ENCODE data around the gene DNASE1L2. TPM values are rescaled to one million over a fixed set of nuclear protein-coding genes. Genes with fewer than 3 reads are reported as not detected.

Gene DNASE1L2
- total RNA-seq, 1 donor from 2014 or later: 2.1 TPM

DNA sequence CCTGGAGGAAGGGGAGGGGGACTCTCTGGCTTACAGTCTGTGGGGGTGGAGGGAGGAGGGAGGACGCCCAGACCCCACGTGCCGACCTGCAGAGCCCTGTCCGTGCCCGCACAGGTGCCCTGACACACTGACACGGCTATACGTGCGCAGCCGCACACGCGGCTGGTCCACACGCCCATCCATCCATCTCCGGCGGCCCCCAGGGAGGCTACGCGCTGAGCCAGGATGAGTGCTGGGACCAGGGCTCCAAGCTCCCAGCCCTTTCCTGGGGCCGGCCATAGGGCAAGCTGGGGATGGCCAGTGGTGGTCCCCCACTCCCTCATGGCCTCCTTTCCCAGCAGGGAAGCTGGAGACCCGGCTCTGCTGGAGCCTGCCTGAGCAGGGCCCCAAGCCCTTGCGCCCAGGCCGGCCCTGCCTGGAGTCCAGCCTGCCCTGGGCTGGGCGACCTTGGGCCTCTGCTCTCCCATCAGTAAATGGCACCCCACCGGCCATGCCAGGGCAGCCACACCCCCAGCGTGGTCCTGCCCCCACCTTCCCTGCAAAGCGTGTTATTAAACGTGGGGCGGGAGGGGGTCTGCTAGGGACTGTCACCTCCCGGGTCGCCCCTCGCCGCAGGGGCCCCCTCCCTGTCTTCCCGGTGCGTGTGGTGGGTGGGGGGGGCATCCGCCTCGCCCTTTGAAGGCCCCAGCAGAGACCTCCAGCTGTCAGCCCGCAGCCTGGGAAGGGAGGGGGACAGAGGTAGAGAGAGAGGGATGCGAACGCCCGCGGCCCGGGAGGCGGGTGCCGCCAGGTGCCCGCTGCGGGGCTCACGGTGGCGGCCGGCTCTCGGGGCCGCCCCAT, 40.7 kb upstream of the DNASE1L2 start:
- Mint-ChIP-seq H3K4me1 (ENCODE audit: low read depth) (peaks cover 3% of the 10 kb centered on the region), H3K36me3 (ENCODE audit: insufficient read depth) (no peaks in the 10 kb centered on the region), H3K4me3 (ENCODE audit: low read depth) (peak overlapping the region; percentile 63), H3K27ac (no peak overlapping the region), H3K9me3 (ENCODE audit: low read depth) (no peaks in the 10 kb centered on the region), H3K27me3 (peaks cover 32% of the 10 kb centered on the region)
- DNase-seq (ENCODE audit: low spot score, unreplicated experiment): no peak
- no peak for TF ChIP-seq CTCF (IDR thresholded peaks at IDR 0.05; ENCODE audit: unreplicated experiment)

- no peaks in the 10 kb centered on the region for H3K9me3 Mint-ChIP-seq (ENCODE audit: low read depth)
- no peak within 1 kb of the TSS for H3K27ac Mint-ChIP-seq
- DNase-seq (ENCODE audit: low spot score, unreplicated experiment): no peak
- H3K4me3 Mint-ChIP-seq (ENCODE audit: low read depth): peak within 1 kb of the TSS; percentile 63
- H3K27me3 Mint-ChIP-seq: peaks cover 35% of the 10 kb centered on the region
- TF ChIP-seq CTCF (IDR thresholded peaks at IDR 0.05; ENCODE audit: unreplicated experiment): no peak
- peaks cover 3% of the 10 kb centered on the region for H3K4me1 Mint-ChIP-seq (ENCODE audit: low read depth)
- H3K36me3 Mint-ChIP-seq (ENCODE audit: insufficient read depth): no peaks in the 10 kb centered on the region
These were observed 39.9 kb upstream of the DNASE1L2 start, which contains the start of gene CASKIN1 for GRCh38 chr16:2196162-2196980. TSS of gene CASKIN1 (minus strand) at chr16:2196605. CDS start at chr16:2196432, 173 bp downstream.

DNA sequence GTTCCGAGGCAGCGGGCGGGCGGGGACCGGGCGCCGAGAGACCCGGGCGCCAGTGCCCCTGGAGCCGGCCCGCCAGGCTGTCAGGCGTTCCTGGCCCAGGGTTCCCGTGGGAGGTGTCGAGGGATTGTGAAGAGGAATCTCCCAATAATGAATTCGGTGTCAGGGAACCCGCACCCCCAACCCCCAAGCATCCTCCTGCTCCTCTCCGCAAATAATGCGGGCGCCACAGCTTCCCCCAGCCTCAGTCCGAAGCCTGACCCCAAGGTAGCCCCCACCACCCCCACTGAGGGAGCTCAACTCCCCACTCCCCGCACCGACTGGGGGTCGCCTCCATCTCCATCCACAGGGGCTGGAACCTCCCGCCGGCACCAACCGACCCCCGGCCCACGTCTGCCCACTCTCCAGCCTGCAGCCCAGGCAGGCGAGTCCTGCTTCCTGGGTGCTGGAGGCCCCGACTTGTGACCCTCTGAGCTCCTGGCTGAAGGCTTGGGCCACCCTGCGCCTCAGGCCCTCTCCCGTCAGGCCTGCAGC, 39.2 kb upstream of the DNASE1L2 start:
- Mint-ChIP-seq H3K27me3 (peaks cover 35% of the 10 kb centered on the region), H3K27ac (no peak overlapping the region)

GRCh38 chr16:2197765-2198164, 38.5 kb upstream of the DNASE1L2 start:
- Mint-ChIP-seq H3K4me3 (ENCODE audit: low read depth) (peak overlapping the region; percentile 63), H3K27me3 (peaks cover 35% of the 10 kb centered on the region), H3K36me3 (ENCODE audit: insufficient read depth) (no peaks in the 10 kb centered on the region), H3K9me3 (ENCODE audit: low read depth) (no peaks in the 10 kb centered on the region), H3K4me1 (ENCODE audit: low read depth) (peaks cover 3% of the 10 kb centered on the region), H3K27ac (no peak overlapping the region)
- TF ChIP-seq CTCF (IDR thresholded peaks at IDR 0.05; ENCODE audit: unreplicated experiment): no peak
- no peak for DNase-seq (ENCODE audit: low spot score, unreplicated experiment)

More for the DNA sequence above, 39.2 kb upstream of the DNASE1L2 start:
- Mint-ChIP-seq H3K4me3 (ENCODE audit: low read depth) (peak overlapping the region; percentile 55), H3K9me3 (ENCODE audit: low read depth) (no peaks in the 10 kb centered on the region), H3K36me3 (ENCODE audit: insufficient read depth) (no peaks in the 10 kb centered on the region), H3K4me1 (ENCODE audit: low read depth) (peaks cover 3% of the 10 kb centered on the region)
- no peak for TF ChIP-seq CTCF (IDR thresholded peaks at IDR 0.05; ENCODE audit: unreplicated experiment)
- DNase-seq (ENCODE audit: low spot score, unreplicated experiment): no peak

- no peak for TF ChIP-seq CTCF (IDR thresholded peaks at IDR 0.05; ENCODE audit: unreplicated experiment)
- Mint-ChIP-seq H3K27ac (no peak overlapping the region), H3K4me1 (ENCODE audit: low read depth) (peaks cover 3% of the 10 kb centered on the region), H3K4me3 (ENCODE audit: low read depth) (peak overlapping the region; percentile 63), H3K9me3 (ENCODE audit: low read depth) (no peaks in the 10 kb centered on the region), H3K36me3 (ENCODE audit: insufficient read depth) (no peaks in the 10 kb centered on the region), H3K27me3 (peaks cover 35% of the 10 kb centered on the region)
- no peak for DNase-seq (ENCODE audit: low spot score, unreplicated experiment)
These were observed 38.0 kb upstream of the DNASE1L2 start for GRCh38 chr16:2198283-2198682.
